ENCODE data around the gene RANBP10.

The RANBP10 gene

GRCh38 chr16:67726106-67727034, 80.0 kb downstream of the RANBP10 start:
- DNase-seq (ENCODE audit: insufficient read length, low spot score) (no peak), FAIRE-seq (no peak)
- TF ChIP-seq CTCF (IDR thresholded peaks at IDR 0.05; ENCODE audit: insufficient read depth, missing control alignments), result no peak

DNA sequence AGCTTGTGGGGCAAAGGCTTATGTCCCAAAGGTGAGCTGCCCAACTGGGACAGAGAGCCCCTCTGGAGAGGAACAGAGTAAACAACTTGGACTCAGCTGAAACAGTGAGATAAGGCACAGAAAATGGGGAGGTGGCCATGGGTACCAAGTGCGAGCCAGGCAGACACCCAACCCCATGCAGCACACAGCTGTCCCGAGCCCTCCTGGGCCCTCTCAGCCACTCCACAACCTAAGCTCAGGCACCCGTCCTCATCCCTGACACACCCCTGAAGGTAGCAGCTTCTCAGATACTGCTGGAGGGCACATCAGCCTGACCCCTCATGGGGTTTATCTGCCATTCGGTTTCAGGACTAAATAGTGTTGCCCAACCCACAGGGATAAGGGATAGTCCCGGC, 82.5 kb downstream of the RANBP10 start:
- TF ChIP-seq CTCF (IDR thresholded peaks at IDR 0.05; ENCODE audit: insufficient read depth, missing control alignments), result no peak

DNA sequence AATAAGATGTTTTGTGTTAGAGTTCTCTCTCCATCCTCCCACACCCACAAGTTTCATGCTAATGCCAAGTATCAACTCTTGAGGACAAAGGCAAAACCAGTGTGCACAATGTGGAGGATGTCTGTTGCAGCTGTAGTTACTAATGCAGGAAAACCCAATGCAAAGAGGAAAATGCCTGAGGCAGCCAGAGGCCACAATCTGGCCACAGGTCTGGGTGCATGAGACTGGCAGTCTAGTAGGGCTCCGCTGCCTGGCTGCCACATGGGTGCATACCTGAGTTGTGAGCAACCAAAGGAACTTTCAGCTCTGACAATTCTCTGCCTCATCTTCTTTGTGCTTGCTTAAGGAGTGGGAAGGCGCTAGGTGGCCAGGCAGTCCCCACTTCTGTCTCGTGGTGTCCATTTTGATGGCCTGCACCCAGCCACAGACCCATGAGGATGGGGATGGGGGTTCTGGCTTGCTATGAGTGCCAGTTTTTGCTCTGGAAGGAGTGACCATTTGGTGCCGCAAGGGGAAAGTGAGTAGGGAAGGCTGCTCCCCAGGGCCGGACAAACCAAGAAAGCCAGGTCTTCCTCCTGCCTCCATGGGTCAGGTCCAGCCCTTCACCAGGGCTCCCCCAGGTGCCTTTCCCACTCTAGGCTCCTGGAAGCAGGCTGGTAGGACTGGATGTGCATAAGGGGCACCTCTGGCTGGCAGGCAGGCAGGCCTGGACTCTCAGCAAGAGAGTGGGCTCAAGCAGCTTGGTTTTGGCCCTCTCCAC, 83.0 kb downstream of the RANBP10 start:
- DNase-seq (ENCODE audit: insufficient read length, low spot score) (no peak), FAIRE-seq (no peak)
- no peak for TF ChIP-seq CTCF (IDR thresholded peaks at IDR 0.05; ENCODE audit: insufficient read depth, missing control alignments)

More for the DNA sequence above, 82.5 kb downstream of the RANBP10 start:
- no peak for FAIRE-seq
- DNase-seq (ENCODE audit: insufficient read length, low spot score), result no peak

GRCh38 chr16:67720236-67720635, 86.1 kb downstream of the RANBP10 start:
- FAIRE-seq (no peak), DNase-seq (ENCODE audit: insufficient read length, low spot score) (no peak)
- TF ChIP-seq CTCF (IDR thresholded peaks at IDR 0.05; ENCODE audit: insufficient read depth, missing control alignments), result no peak

- no peak for TF ChIP-seq CTCF (IDR thresholded peaks at IDR 0.05; ENCODE audit: insufficient read depth, missing control alignments)
- FAIRE-seq (no peak), DNase-seq (ENCODE audit: insufficient read length, low spot score) (no peak)
Observed at GRCh38 chr16:67719778-67720144, 86.6 kb downstream of the RANBP10 start.

GRCh38 chr16:67719048-67719777, 87.1 kb downstream of the RANBP10 start, which contains the start of gene GFOD2:
TSS of gene GFOD2 (minus strand) at chr16:67719316. CDS start at chr16:67685715, 33,601 bp downstream.
- FAIRE-seq (no peak), DNase-seq (ENCODE audit: insufficient read length, low spot score) (peak; percentile 92)
- TF ChIP-seq CTCF (IDR thresholded peaks at IDR 0.05; ENCODE audit: insufficient read depth, missing control alignments), result no peak
